NCI-H226 (cell line): ENCODE measurements around the gene MUC5B.

Experiments used
- DNase-seq: peaks from one replicate; pipeline ENCODE4 v3.0.0-alpha.2; 2015

The MUC5B gene

GRCh38 chr11:1270476-1270875 is 47.6 kb downstream of the MUC5B start:
- no peak for DNase-seq

GRCh38 chr11:1271002-1271401 is 48.1 kb downstream of the MUC5B start:
- DNase-seq, result no peak

GRCh38 chr11:1271406-1271805 is 48.5 kb downstream of the MUC5B start:
- no peak for DNase-seq

- DNase-seq, result no peak
These were observed 49.1 kb downstream of the MUC5B start for GRCh38 chr11:1271927-1272326.

GRCh38 chr11:1272531-1272930 is 49.7 kb downstream of the MUC5B start:
- DNase-seq, result no peak

- no peak for DNase-seq
These were observed 51.6 kb downstream of the MUC5B start for GRCh38 chr11:1274501-1274900.

- DNase-seq, result no peak
These were observed 52.2 kb downstream of the MUC5B start for GRCh38 chr11:1275021-1275420.

- DNase-seq, result no peak
These were observed 53.4 kb downstream of the MUC5B start for GRCh38 chr11:1276041-1276790.

- no peak for DNase-seq
These were observed 54.2 kb downstream of the MUC5B start for GRCh38 chr11:1276866-1277615.

GRCh38 chr11:1277936-1278512 is 55.2 kb downstream of the MUC5B start:
- no peak for DNase-seq

GRCh38 chr11:1278766-1279673 is 56.2 kb downstream of the MUC5B start:
- no peak for DNase-seq

- no peak for DNase-seq
These were observed 56.8 kb downstream of the MUC5B start for GRCh38 chr11:1279674-1280055.

GRCh38 chr11:1280116-1281035 is 57.5 kb downstream of the MUC5B start:
- no peak for DNase-seq

- DNase-seq, result no peak
These were observed 58.6 kb downstream of the MUC5B start for GRCh38 chr11:1281326-1281973.

GRCh38 chr11:1281974-1282365 is 59.1 kb downstream of the MUC5B start:
- DNase-seq, result no peak

- no peak for DNase-seq
These were observed 60.2 kb downstream of the MUC5B start for GRCh38 chr11:1283091-1283511.

- DNase-seq, result no peak
These were observed 61.0 kb downstream of the MUC5B start for GRCh38 chr11:1283906-1284305.

- DNase-seq, result no peak
These were observed 62.5 kb downstream of the MUC5B start for GRCh38 chr11:1285316-1285744.

- no peak for DNase-seq
These were observed 63.0 kb downstream of the MUC5B start for GRCh38 chr11:1285876-1286275.

GRCh38 chr11:1287928-1288327 is 65.1 kb downstream of the MUC5B start:
- no peak for DNase-seq

GRCh38 chr11:1288426-1289151 is 65.7 kb downstream of the MUC5B start:
- DNase-seq, result no peak
